BE2C (cell line): ENCODE measurements around the gene RMRP.
A peak's percentile ranks its signal among the peaks of the same experiment; 100 is the strongest.

Experiments used
- DNase-seq: peaks from one replicate; pipeline ENCODE4 v3.0.0-alpha.2; 2020
- H3K27me3 ChIP-seq: fragments of 250-450 bp; sonication (Bioruptor Pico); 2 replicates; pipeline ENCODE4 v1.5.1; 2020; ENCODE audit warnings: mild to moderate bottlenecking
- H3K36me3 ChIP-seq: fragments of 250-450 bp; sonication (Bioruptor Pico); 2 replicates; pipeline ENCODE4 v1.5.1; 2020; ENCODE audit warnings: mild to moderate bottlenecking
- H3K4me1 ChIP-seq: fragments of 250-450 bp; sonication (Bioruptor Pico); 2 replicates; pipeline ENCODE4 v1.5.1; 2020
- H3K4me3 ChIP-seq: 2 replicates; pipeline ENCODE4 v1.5.1; 2011; ENCODE audit warnings: low read depth, low read length
- H3K9me3 ChIP-seq: fragments of 250-450 bp; sonication (Bioruptor Pico); 2 replicates; pipeline ENCODE4 v1.5.1; 2020
- CTCF ChIP-seq: IDR thresholded peaks from 2 replicates; pipeline ENCODE4 v1.5.1; 2012; ENCODE audit warnings: mild to moderate bottlenecking, low read depth, low read length

Gene RMRP

GRCh38 chr9:35673132-35674024 is 15.6 kb upstream of the RMRP start, which contains the start of gene CA9:
Gene CA9, plus strand, starts transcription at chr9:35673928. Its CDS starts 32 bp downstream, at chr9:35673960.
- Histone ChIP-seq H3K27me3 (no peaks in the 10 kb centered on the region), H3K4me1 (no peaks in the 10 kb centered on the region), H3K4me3 (no peak within 1 kb of the TSS), H3K9me3 (no peaks in the 10 kb centered on the region), H3K36me3 (no peaks in the 10 kb centered on the region)
- no peak for TF ChIP-seq CTCF
- DNase-seq = no peak

GRCh38 chr9:35669331-35670145 is 11.7 kb upstream of the RMRP start:
- no peak for DNase-seq
- H3K27me3 ChIP-seq = no peaks in the 10 kb centered on the region
- no peaks in the 10 kb centered on the region for H3K4me1 ChIP-seq
- H3K36me3 ChIP-seq = no peaks in the 10 kb centered on the region
- TF ChIP-seq CTCF = no peak
- no peaks in the 10 kb centered on the region for H3K9me3 ChIP-seq
- H3K4me3 ChIP-seq = no peak overlapping the region

GRCh38 chr9:35667939-35668338 is 10.1 kb upstream of the RMRP start:
- Histone ChIP-seq H3K36me3 (no peaks in the 10 kb centered on the region), H3K27me3 (no peaks in the 10 kb centered on the region), H3K9me3 (no peaks in the 10 kb centered on the region), H3K4me3 (no peak overlapping the region), H3K4me1 (no peaks in the 10 kb centered on the region)
- no peak for DNase-seq
- no peak for TF ChIP-seq CTCF

GRCh38 chr9:35666549-35666948 is 8.7 kb upstream of the RMRP start:
- no peak for DNase-seq
- no peaks in the 10 kb centered on the region for H3K4me1 ChIP-seq
- no peaks in the 10 kb centered on the region for H3K9me3 ChIP-seq
- TF ChIP-seq CTCF = no peak
- no peaks in the 10 kb centered on the region; the same call in 1 of the 2 replicates for H3K36me3 ChIP-seq
- no peak overlapping the region for H3K4me3 ChIP-seq
- H3K27me3 ChIP-seq = no peaks in the 10 kb centered on the region

- Histone ChIP-seq H3K4me3 (no peak overlapping the region), H3K4me1 (no peaks in the 10 kb centered on the region), H3K9me3 (no peaks in the 10 kb centered on the region), H3K27me3 (no peaks in the 10 kb centered on the region), H3K36me3 (no peaks in the 10 kb centered on the region; the same call in none of the 2 replicates)
- DNase-seq = no peak
- TF ChIP-seq CTCF = no peak
These were observed 8.2 kb upstream of the RMRP start for GRCh38 chr9:35666045-35666444.

GRCh38 chr9:35665471-35665818 is 7.6 kb upstream of the RMRP start:
- no peaks in the 10 kb centered on the region for H3K9me3 ChIP-seq
- no peak for TF ChIP-seq CTCF
- H3K27me3 ChIP-seq = no peaks in the 10 kb centered on the region
- peaks cover 4% of the 10 kb centered on the region for H3K36me3 ChIP-seq
- no peaks in the 10 kb centered on the region for H3K4me1 ChIP-seq
- H3K4me3 ChIP-seq = peak overlapping the region; percentile 78
- no peak for DNase-seq
